ENCODE results near the gene CAMTA1.

CAMTA1 gene

DNA sequence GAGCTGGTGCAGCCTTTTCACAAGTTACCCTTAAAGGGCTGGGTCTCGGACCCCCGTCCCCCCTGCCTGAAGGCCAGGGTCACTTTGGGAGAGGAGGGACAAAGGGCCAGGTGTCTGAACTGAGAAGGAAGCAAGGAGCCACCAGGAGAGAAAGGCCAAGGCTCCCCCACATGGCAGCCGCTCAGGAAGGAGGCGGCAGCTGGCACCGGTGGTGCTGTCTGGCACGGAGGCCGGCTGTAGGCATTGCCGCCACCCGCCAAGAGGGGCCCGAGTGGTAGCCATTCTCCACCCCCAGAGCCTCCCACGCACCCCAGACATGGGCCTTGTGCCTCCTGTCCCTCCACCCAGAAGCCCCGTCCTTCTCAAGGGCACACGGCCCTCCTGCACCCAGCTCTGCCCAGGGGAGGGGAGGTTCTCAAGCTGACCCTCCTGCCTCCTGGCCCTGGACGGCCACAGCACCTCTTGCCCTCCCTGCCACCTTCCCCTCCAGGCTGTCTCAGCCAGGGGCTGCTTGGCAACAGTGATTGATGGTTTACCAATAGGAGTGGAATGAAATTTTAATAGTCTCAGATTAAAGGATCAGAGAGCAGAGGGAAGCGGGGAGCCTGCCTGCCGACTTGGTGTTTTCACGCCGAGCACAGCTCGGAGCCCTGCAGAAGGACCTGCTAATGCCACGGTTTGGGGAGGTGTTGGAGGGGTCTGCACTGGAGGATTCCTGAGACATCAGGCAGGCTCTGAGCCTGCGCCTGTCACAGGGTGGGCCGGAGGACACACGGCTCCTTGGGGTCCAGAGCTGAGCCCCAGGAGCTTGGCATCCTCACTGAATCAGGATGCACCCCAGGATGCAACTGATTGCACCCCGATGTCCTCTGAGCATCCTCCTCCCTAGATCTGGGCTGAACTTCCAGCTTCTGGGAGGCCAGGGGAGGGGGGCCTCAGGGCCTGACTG is 773.9 kb downstream of the CAMTA1 start:
- DNase-seq = no peak

DNA sequence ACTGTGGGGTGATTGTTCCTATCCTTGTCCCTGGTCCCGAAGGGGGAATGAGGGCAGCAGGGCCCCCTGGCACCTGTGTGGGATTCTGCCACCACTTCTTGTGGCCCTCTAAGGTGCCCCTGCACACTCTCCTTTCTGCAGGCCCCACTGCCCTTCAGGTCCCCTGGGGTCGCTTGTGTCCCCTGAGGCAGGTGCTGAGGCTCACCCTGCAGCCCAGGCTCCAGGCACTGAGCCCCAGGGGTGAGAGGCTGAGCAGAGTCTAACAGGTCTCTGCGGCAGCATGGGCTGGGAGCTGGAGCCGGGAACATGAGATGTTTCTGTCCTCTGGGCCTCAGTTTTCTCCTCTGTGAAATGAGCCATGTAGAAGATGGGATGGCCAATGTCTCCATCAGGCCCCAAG is 774.9 kb downstream of the CAMTA1 start:
- no peak for DNase-seq

DNA sequence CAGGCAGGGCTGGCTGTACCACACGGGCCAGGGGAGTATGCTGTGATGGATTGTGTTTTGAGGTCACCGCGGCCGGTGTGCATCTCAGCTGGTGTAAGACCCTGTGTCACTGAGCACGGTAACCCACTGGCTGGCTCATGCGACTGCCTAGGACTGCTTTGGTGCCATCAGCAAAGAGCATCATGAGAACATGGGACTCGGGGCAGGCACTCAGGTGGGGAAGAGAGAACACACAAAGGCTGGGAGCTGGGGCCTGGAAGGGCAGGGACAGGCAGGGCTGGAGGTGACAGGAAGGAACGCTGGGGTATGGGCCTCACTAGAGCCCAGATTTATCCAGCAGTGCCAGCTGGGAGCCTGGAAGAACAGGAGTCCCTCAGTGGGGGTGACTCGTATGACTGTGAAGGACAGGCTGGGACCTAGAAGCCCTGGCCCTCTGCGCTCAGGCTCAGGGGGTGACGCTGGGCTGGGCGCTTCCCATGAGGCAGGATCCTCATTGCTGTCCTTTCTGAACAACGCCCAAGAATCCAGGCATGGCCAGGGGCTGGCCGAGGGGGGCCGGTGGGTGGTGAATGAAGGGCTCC is 775.4 kb downstream of the CAMTA1 start:
- DNase-seq = no peak

DNA sequence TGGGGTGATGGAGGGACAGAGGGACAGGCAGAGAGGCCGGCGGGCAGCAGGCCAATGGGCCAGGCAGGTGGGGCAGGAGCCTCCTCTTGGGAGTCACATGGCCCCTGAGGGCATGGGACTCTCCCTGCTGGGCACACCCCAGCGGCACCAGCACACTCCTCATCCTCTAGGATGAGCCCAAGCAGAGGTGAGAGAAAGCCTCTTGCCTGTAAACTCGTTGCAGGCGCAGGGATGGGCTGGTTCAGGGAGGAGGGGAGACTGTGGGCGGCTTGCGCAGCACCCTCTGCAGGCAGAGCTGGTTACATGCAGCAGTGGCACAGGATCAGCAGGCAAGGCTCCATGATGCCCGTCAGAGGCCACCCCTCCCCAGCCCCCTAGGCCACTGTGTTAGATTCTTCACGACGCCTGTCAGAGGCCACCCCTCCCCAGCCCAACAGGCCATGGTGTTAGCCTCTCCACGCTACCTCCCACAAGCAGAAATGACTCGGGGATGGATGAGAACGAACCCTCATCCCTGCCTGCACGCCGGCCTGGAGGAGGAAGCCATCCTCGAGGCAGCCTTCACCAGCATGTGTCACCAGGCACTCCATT is 776.2 kb downstream of the CAMTA1 start:
- DNase-seq = peak; percentile 57

DNA sequence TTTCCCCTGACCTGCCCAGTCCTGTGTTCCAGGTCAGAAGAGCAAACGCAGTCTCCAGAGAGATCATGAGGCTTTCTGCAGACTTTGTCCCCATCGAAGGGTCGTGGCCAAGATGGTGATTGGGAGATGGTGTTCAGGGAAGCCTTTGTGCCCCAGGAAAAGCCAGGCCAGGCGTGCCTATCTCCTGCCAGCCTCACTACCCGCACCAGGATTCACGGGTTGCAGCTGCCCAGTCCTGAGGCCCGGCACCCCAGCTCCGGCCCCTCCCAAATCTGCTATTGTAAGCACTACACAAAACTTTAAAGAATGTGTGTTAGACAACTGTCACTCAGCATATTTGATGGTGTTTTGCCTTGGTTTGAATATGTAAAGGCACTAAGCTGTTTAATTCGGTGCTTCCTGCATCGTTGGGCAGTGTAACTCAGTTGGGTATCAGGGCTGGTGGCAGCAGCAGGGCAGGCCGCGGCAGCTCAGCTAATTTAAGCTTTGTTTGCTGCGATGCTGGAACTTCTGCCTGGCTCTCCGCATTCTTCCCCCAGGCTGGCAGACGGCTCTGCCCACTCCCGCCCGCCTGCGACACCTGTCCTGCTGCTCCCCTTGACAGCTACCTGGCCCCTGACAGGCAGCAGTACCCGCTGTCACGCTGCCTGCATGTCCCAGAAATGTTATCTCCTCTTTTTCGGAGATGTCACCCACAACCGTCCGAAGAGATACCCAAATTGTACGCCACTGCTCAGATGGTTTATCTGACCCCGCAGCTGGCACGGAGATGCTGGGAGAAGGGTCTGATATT is 776.9 kb downstream of the CAMTA1 start:
- DNase-seq = no peak

DNA sequence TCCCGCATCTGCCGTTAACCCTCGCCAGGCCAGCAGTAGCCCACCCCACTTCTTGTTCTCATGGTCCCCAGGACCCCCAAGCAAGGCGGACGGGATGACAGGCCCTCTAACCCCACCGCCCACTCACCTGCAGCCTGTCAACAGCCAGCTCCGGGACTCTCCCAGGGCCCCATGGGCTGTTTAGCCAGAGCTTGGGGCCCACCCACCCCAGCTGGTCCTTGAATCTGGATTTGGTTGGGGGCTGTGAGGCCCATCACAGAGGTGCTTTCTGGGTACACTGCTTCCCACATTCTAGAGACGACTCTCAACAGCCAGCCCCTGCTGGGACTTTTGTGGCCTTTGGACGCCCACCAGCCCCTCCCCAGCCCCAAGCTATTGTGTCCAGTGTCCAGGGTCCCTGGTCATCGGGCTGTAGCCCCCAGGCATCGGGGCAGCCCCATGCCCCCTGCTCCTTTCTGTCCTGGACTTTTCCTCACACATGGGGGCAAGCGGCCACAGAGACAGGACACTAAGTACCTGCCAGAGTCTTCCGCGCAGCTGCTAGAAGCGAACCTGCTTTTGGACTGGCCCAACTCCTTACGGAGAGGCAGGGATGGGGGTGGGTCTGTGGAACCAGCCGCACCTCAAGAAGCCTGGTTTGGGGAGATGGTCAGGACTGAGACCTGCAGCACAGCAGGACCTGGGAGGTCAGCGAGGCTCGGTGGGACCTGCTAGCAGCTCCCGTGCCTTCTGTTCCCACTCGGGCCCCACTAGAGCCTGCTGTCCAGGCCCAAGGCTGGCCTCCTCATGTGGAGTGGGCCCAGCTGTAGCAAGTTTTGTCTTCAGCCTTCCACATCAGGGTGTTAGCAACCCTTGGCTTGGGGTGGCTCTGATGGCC is 777.7 kb downstream of the CAMTA1 start:
- no peak for DNase-seq

DNA sequence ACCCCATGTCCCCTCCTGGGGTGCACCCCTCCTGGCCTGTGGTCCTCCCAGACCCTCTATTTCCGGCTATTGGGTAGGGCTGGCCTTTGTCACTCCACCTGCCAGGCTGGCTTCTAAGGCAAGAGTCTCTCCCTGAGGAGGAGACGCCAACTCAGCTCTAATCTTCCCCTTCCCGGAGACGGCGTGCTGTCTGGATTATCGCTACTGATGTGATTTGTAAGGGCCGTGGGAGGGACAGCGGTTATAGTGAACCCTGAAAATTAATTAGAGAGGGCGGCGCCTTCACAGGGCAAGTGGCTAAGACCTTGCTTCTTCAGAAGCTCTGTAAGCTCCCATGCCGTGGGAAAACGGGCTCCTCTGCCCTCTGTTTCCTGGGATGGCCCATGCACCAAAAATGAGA is 778.9 kb downstream of the CAMTA1 start:
- DNase-seq = no peak

DNA sequence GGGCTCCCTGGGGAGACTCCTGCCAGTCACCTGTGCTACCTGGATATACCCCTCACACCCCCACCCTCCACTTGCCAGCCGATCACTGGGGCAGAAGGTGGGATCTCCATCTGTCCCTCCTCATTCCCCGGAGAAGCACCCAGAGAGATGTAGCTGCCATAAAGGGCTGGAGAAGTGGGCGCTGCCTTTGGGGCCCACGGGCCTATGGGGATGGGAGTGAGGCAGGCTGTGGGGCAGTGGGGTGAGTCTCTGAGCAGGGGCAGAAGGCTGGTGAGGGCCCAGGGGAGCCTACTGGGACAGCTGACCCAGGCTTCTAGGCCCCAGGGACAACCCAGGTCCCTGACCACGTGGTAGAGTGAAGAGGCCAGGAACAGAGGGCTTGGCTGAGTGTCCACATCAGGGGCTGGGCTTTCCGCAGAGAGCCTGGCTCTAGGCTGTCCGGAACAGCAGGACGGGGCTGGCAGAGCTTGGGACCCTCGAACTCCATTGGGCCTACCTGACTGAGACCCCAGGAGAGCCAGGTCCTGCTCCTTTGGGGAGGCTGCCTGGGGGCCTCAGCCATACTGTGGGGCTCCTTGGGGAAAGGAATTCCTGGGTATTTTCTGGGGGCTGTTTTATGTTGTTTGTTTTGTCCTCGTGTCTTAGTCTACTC is 780.0 kb downstream of the CAMTA1 start:
- DNase-seq = no peak

DNA sequence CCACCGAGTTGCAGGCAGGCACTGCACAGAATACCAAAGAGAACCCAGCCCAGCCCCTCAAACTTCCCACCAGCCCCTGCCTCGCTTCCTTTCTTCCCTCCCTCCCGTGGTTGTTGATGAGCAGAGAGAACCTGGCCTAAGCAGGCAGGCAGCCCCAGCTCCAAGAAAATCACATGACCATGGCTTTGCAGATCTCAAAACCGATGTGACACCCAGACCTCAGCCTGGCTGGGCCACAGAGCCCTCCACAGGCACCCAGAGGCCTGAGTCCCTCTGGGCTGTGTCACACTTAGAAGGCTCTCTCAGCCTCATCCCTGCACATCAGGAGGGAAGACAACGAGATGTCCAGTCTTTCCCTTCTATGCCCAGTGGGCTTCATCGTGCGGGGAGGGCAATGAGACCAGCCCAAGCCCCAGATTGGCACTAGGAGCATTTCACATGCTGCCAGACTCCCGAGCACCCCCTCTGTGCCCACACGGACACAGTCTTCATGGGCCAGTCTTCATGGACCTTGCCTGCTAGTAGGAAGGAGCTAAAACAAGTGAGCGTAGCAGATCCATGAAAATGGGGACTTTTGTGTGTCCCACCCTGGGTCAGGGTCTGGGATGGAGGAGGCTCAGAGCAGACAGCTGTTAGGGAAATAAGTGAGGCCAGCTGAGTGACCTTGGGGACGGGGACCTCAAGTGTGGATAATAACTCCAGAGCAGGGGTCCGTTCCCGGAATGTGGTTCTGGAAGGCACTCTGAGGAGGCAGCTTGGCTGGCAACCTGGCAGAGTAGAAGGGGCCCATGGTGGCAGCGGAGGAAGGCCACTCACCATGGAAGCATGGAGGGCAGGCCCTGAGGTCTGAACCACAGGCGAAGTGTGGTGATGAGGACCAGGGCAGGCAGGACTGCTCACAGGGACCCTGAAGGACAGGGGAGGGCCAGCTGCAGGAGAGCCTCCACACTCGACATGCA is 781.4 kb downstream of the CAMTA1 start:
- no peak for DNase-seq

DNA sequence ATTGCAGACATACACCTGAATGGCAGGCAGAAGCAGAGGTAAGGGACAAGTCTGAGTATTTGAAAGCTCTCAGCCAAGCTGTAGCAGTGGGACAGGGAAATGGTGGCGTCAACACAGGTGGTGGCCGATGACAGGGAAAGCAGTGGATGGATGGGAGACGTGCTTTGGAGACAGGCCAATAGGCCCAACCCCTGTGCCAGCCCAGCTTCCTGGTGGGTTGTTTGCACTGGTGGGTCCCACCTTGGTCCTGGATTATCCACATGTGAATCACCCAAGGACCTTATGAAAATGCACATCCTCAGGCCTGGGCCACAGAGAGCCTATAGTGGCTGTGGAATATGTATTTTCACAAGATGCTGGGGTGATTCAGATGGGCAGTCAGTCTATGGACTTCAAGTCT is 782.1 kb downstream of the CAMTA1 start:
- no peak for DNase-seq

DNA sequence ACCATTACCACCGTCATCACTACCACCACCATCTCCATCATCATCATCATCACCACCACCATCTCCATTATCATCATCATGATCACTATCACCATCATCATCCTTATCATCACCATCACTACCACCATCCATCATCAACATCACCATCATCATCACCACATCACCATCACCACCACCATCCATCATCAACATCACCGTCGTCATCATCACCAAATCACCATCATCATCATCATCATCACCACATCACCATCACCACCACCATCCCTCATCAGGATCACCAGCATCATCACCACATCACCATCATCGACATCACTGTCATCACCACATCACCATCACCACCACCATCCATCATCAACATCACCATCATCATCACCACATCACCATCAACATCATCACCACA is 782.8 kb downstream of the CAMTA1 start:
- no peak for DNase-seq

DNA sequence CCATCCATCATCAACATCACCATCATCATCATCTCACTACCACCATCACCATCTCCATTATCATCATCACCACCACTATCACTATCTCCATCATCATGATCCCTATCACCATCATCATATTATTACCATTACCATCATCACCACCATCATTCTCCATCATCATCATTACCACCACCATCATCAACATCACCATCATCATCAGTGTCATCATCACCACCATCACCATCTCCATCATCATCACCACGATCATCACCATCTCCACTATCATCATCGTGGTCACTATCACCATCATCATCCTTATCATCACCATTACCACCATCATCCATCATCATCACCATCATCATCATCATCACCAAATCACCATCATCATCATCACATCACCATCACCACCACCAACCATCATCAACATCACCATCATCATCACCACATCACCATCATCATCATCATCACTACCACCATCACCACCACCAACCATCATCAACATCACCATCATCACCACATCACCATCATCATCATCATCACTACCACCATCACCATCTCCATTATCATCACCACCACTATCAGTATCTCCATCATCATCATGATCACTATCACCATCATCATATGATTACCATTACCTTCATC is 783.8 kb downstream of the CAMTA1 start:
- no peak for DNase-seq

DNA sequence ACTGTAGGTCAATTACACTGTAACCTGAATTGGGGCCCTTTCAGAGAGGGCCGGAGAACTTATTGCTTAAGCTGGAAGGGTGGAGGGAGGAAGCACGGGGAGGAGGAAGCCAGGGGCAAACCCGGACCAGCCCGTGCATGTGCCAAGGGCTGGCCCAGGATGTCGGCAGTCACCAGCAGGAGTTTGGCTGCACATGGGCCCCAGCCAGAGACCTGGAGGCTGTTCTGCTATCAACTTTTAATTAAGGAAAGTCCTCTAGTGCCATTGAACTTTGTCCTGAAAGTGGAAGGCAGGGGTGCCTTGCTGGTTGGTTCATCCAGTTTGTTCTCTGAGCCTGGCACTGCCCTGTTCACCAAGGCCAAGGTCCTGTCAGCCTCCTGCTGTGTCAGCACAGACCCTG is 785.1 kb downstream of the CAMTA1 start:
- DNase-seq = no peak

DNA sequence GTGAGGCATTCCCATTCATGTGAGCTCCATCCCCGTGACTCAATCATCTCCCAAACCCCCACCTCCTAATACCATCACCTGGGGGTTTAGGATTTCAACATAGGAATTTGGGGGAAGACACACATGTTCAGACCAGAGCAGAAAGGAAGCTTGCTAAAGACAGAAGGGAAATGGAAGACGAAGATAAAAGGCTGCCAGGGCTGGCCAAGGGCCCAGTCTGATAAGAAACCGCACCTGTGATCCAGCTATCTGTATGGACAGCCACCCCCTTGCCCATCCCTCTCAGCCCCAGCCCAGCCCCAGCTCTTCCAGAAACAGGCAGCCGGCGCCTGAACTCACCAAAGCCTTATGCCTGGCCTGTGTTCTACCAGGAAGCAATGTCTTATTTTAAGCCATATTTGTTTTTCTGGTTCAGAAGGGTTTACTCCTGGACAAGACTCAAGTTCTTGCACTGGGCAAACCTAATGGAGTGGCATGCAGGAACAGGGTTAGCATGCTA is 787.4 kb downstream of the CAMTA1 start:
- DNase-seq = no peak

DNA sequence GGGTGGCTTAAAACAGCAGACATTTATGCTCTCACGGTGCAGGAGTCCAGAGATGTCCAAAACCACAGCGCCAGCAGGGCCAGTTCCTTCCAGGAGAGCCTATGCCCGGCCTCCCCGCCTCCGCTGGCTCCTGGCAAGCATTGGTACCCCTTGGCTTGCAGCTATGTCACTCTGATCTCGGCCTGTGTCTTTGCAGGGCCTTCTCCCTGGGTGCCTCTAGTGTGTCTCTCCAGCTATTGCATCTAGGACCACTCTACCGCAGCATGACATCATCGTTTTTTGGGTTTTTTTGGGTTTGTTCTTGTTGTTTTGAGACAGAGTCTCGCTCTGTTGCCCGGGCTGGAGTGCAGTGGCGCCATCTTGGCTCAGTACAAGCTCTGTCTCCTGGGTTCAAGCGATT is 788.2 kb downstream of the CAMTA1 start:
- no peak for DNase-seq

DNA sequence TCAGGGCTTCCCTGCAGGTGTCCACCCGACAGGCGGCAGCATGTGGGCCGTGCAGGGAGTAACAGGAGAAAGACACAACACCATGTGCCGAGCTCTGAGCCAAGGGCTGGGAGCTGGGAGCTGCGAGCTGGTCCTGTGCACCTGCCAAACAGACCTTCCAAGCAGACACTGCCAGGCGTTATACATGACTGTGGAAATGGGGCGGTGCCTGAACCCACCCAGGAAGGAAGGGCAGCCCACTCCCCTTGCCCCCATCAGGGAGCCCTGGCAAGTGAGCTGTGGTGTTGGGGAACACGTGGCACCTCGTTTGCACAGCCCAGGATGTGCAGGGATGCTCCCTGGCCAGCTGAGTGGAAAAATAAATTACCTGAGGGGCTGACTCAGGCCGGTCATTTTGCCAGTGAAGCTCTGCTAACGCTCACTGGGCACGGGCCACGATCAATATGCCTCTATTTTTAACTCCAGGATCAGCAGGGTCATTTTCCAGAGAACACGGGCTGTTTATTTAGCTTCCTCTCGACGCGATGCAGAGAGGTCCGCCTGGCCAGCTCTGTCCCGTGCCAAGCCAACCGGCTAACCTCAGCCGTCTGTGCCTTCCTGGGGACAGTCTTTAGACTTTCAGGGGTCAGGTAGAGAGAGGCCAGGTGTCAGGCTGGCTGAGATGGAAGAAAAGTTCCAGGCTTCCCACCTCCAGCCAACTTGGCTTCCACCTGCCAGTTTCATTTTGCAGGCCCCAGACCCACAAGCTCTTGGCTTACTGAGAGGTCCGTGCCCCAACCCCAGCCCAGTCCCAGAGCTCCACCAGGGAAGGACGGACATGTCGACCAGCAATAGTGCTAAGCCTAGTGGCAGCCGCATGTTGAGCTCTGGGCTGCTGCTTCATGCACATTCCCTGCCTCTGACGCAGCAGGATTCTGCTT is 789.1 kb downstream of the CAMTA1 start:
- DNase-seq = no peak

DNA sequence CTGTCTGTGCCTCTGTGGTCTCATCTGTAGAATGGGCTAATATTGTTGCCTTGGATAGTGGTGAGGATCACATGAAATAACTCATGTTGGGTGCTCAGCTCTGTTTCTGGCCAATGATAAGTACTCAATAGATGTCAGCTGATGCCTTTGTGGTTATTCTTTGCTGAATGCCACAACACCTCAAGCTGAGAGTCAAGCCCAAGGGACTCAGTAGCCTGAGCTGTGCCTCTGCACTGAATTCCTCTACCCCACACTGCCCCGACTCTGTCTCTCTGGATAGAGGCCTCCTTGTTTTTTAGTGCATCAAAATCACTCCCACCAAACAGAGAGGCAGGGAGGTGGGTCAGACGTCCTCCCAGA is 789.8 kb downstream of the CAMTA1 start:
- no peak for DNase-seq

DNA sequence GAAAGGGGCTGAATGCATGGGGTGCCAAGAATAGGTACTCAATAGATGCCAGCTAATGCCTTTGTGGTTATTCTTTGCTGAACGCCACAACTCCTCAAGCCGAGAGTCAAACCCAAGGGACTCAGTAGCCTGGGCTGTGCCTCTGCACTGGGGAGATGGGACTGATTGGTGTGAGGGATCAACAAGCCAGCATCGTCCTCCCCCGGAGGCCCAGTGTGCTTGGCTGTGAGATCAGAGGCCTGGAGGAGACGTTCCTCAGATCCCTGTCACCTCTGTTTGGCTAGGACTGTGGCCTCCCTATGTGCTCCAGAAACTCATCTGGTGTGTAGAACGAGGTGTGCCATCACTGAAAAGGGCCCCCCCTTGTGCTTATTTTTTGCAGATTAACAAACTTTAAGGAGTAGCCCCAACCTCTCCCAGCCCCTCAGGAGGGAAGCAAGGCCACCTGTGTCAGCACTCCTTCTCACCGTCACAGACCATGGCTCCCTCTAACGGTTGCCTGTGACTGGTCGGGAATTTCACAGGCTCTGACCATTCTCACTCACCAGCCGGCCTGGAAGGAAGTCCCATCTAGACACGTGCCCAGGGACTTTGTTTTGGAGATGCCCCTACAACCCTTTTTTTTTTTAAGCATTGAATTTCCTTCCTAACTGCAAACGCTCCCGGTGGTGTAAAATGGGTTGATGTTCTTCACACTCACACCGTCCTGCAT is 791.8 kb downstream of the CAMTA1 start:
- DNase-seq = no peak
